Measurements from ENCODE around the gene LOXL1.

DNA sequence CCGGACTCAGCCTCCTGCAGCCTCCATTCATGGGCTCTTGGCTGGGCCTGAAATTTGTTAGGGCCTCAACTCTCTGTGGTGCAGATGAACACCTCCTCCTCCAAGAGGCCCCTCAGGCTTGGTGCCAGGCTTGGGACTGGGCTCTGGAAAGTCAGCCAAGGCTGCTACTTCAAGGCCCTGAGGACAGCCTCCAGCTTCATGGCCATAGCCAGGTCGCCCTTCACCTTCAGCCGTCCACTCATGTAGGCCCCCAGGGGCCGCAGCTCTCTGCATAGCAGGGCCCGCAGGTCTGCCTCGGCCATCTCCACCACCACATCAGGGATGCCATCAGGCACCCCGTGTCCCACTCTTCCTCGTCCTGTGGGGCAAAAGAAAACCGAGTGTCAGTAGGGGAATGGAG is 57.5 kb downstream of the LOXL1 start:
- TF ChIP-seq, protein P1, sequence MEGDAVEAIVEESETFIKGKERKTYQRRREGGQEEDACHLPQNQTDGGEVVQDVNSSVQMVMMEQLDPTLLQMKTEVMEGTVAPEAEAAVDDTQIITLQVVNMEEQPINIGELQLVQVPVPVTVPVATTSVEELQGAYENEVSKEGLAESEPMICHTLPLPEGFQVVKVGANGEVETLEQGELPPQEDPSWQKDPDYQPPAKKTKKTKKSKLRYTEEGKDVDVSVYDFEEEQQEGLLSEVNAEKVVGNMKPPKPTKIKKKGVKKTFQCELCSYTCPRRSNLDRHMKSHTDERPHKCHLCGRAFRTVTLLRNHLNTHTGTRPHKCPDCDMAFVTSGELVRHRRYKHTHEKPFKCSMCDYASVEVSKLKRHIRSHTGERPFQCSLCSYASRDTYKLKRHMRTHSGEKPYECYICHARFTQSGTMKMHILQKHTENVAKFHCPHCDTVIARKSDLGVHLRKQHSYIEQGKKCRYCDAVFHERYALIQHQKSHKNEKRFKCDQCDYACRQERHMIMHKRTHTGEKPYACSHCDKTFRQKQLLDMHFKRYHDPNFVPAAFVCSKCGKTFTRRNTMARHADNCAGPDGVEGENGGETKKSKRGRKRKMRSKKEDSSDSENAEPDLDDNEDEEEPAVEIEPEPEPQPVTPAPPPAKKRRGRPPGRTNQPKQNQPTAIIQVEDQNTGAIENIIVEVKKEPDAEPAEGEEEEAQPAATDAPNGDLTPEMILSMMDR (IDR thresholded peaks at IDR 0.05): no peak
- TF ChIP-seq POLR2A (IDR thresholded peaks at IDR 0.05) (no peak), POLR2AphosphoS5 (IDR thresholded peaks at IDR 0.05; ENCODE audit: insufficient read depth in 1 of 2, low read depth in 1 of 2) (no peak)

Data from vagina (tissue), 2 donors.